ENCODE measurements around the gene TWIST2. TPM values are rescaled to one million over a fixed set of nuclear protein-coding genes. Genes with fewer than 3 reads are reported as not detected.
A peak's percentile ranks its signal among the peaks of the same experiment; 100 is the strongest.

The TWIST2 gene
- polyA plus RNA-seq, 3 donors = 0.43 to 0.49 (median 0.43) TPM

DNA sequence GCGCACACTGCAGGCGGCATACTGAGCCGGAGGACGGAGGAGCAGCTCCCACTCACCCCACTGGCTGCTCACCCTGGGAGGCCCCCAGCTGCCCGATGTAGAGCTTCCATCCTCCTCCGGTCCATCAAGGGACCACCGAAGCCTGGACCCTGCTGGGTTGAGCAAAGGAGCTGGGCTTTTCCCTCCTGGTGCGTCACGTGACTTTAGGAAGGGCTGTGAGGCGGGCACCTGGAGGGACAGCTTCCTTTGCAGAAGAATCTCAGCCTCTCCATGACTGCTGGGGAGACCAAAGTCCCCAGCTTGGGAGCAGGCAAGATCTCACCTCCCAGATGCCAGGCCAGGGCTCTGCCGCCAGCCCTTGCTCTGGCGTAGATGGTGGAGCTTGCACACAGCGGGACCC is 102.7 kb downstream of the TWIST2 start:
- Histone ChIP-seq H3K9me3 (replicated peaks in 1 of 2; ENCODE audit: control insufficient read depth in 1 of 2, insufficient read depth in 1 of 2, low read length in 2 of 2) (peaks cover 0 to 15% of the 10 kb centered on the region in 2 donors), H3K27ac (ENCODE audit: low read depth in 1 of 2, low read length in 2 of 2) (no peak overlapping the region), H4K20me1 (ENCODE audit: insufficient read depth, low read length) (no peaks in the 10 kb centered on the region), H2AFZ (ENCODE audit: insufficient read depth, low read depth, low read length, poor library complexity, severe bottlenecking) (no peak overlapping the region), H3K9ac (ENCODE audit: insufficient read depth, low read length, poor library complexity, severe bottlenecking) (no peak overlapping the region), H3K4me1 (ENCODE audit: control insufficient read depth in 1 of 2, insufficient read depth in 2 of 2, low read length in 2 of 2) (peaks cover 21 to 22% of the 10 kb centered on the region in 2 donors), H3K27me3 (ENCODE audit: control insufficient read depth in 2 of 2, insufficient read depth in 2 of 2, low read length in 2 of 2) (peaks cover 6 to 60% of the 10 kb centered on the region in 2 donors), H3K36me3 (replicated peaks in 1 of 2; ENCODE audit: control insufficient read depth in 1 of 2, insufficient read depth in 2 of 2, low read length in 2 of 2) (no peaks in the 10 kb centered on the region), H3K4me3 (replicated peaks in 1 of 3; ENCODE audit: low read depth in 2 of 3, low read length in 3 of 3) (no peak overlapping the region), H3K4me2 (replicated peaks; ENCODE audit: extremely low read depth, low read length, poor library complexity, severe bottlenecking) (no peak overlapping the region), H3K79me2 (ENCODE audit: insufficient read depth, low read length) (no peaks in the 10 kb centered on the region)
- Mint-ChIP-seq H3K27ac (no peak overlapping the region), H3K9me3 (peaks cover 0 to 17% (median 8%) of the 10 kb centered on the region in 7 donors), H3K4me3 (no peak overlapping the region), H3K27me3 (ENCODE audit: low read depth in 3 of 3) (peaks cover 22 to 38% (median 30%) of the 10 kb centered on the region in 3 donors), H3K4me1 (peaks cover 17% of the 10 kb centered on the region), H3K36me3 (no peaks in the 10 kb centered on the region)
- intact Hi-C loops (cut with micrococcal nuclease) = no loop called here
- TF ChIP-seq, protein P1, sequence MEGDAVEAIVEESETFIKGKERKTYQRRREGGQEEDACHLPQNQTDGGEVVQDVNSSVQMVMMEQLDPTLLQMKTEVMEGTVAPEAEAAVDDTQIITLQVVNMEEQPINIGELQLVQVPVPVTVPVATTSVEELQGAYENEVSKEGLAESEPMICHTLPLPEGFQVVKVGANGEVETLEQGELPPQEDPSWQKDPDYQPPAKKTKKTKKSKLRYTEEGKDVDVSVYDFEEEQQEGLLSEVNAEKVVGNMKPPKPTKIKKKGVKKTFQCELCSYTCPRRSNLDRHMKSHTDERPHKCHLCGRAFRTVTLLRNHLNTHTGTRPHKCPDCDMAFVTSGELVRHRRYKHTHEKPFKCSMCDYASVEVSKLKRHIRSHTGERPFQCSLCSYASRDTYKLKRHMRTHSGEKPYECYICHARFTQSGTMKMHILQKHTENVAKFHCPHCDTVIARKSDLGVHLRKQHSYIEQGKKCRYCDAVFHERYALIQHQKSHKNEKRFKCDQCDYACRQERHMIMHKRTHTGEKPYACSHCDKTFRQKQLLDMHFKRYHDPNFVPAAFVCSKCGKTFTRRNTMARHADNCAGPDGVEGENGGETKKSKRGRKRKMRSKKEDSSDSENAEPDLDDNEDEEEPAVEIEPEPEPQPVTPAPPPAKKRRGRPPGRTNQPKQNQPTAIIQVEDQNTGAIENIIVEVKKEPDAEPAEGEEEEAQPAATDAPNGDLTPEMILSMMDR (IDR thresholded peaks at IDR 0.05) = no peak
- no peak for DNase-seq
- 99% methylated on average over 13 of the region's 13 CpGs for WGBS (ENCODE audit: insufficient coverage)

GRCh38 chr2:238952261-238952919 is 104.5 kb downstream of the TWIST2 start:
- peaks cover 6 to 65% of the 10 kb centered on the region in 2 donors for H3K27me3 ChIP-seq (ENCODE audit: control insufficient read depth in 2 of 2, insufficient read depth in 2 of 2, low read length in 2 of 2)
- no peaks in the 10 kb centered on the region for H3K36me3 ChIP-seq (replicated peaks in 1 of 2; ENCODE audit: control insufficient read depth in 1 of 2, insufficient read depth in 2 of 2, low read length in 2 of 2)
- WGBS (ENCODE audit: insufficient coverage) = 80% methylated on average over 1 of the region's 5 CpGs
- no peak overlapping the region for H3K9ac ChIP-seq (ENCODE audit: insufficient read depth, low read length, poor library complexity, severe bottlenecking)
- DNase-seq = no peak
- TF ChIP-seq, protein P1 (IDR thresholded peaks at IDR 0.05) = no peak
- H3K4me1 ChIP-seq (ENCODE audit: control insufficient read depth in 1 of 2, insufficient read depth in 2 of 2, low read length in 2 of 2) = peaks cover 16 to 17% of the 10 kb centered on the region in 2 donors
- intact Hi-C loops (cut with micrococcal nuclease) = no loop called here
- Mint-ChIP-seq H3K4me1 (peaks cover 17% of the 10 kb centered on the region), H3K27me3 (ENCODE audit: low read depth in 3 of 3) (peaks cover 32 to 47% (median 35%) of the 10 kb centered on the region in 3 donors), H3K9me3 (peaks cover 0 to 4% (median 0%) of the 10 kb centered on the region in 7 donors), H3K36me3 (no peaks in the 10 kb centered on the region), H3K27ac (no peak overlapping the region), H3K4me3 (peak overlapping the region in 1 of 2 donors; percentile 13)
- no peak overlapping the region for H3K4me2 ChIP-seq (replicated peaks; ENCODE audit: extremely low read depth, low read length, poor library complexity, severe bottlenecking)
- H3K9me3 ChIP-seq (replicated peaks in 1 of 2; ENCODE audit: control insufficient read depth in 1 of 2, insufficient read depth in 1 of 2, low read length in 2 of 2) = no peaks in the 10 kb centered on the region
- H3K27ac ChIP-seq (ENCODE audit: low read depth in 1 of 2, low read length in 2 of 2) = no peak overlapping the region
- H4K20me1 ChIP-seq (ENCODE audit: insufficient read depth, low read length) = no peaks in the 10 kb centered on the region
- H2AFZ ChIP-seq (ENCODE audit: insufficient read depth, low read depth, low read length, poor library complexity, severe bottlenecking) = no peak overlapping the region
- no peak overlapping the region for H3K4me3 ChIP-seq (replicated peaks in 1 of 3; ENCODE audit: low read depth in 2 of 3, low read length in 3 of 3)
- H3K79me2 ChIP-seq (ENCODE audit: insufficient read depth, low read length) = no peaks in the 10 kb centered on the region

Measured in CD14-positive monocyte (primary cell).